Measurements from ENCODE around the gene S100A6. TPM values are rescaled to one million over a fixed set of nuclear protein-coding genes. Genes with fewer than 3 reads are reported as not detected.
"Not testable (repeated sequence)": the region's sequence is repeated elsewhere in the genome, so short reads cannot be mapped to it uniquely, and the experiment has no call there.

S100A6 gene
- total and polyA plus RNA-seq, 4 donors, result 5.7 to 124 (median 28.7) TPM

- Histone ChIP-seq H3K9ac (ENCODE audit: low read depth in 1 of 2, low read length in 2 of 2) (no peak overlapping the region), H3K27me3 (ENCODE audit: control insufficient read depth in 4 of 4, insufficient read depth in 4 of 4, low read length in 3 of 4) (no peaks in the 10 kb centered on the region), H3K36me3 (ENCODE audit: control insufficient read depth in 4 of 4, insufficient read depth in 3 of 4, low read depth in 1 of 4, low read length in 3 of 4) (no peaks in the 10 kb centered on the region), H3K27ac (ENCODE audit: low read depth in 1 of 2, low read length in 2 of 2) (no peak overlapping the region), H3K4me3 (ENCODE audit: low read depth in 1 of 3, low read length in 3 of 3) (no peak overlapping the region), H3K4me1 (ENCODE audit: control insufficient read depth in 4 of 4, insufficient read depth in 4 of 4, low read length in 3 of 4) (peaks cover 0 to 4% (median 2%) of the 10 kb centered on the region in 4 donors), H3K9me3 (ENCODE audit: control insufficient read depth in 4 of 4, low read length in 3 of 4) (no peaks in the 10 kb centered on the region)
- DNase-seq (ENCODE audit: low spot score), result no peak
- TF ChIP-seq FOXA2 (IDR thresholded peaks at IDR 0.05), result no peak
- TF ChIP-seq CTCF (IDR thresholded peaks at IDR 0.05; ENCODE audit: low read depth, low read length, missing input control), result no peak
- 82% methylated on average over 6 of the region's 6 CpGs for WGBS
Measured at GRCh38 chr1:153563483-153563901, 27.7 kb upstream of the S100A6 start.

GRCh38 chr1:153562021-153562420 lies 26.2 kb upstream of the S100A6 start:
- not testable (repeated sequence) for DNase-seq (ENCODE audit: low spot score); H3K9ac ChIP-seq (ENCODE audit: low read depth in 1 of 2, low read length in 2 of 2); H3K9me3 ChIP-seq (ENCODE audit: control insufficient read depth in 4 of 4, low read length in 3 of 4); H3K4me3 ChIP-seq (ENCODE audit: low read depth in 1 of 3, low read length in 3 of 3); H3K4me1 ChIP-seq (ENCODE audit: control insufficient read depth in 4 of 4, insufficient read depth in 4 of 4, low read length in 3 of 4); H3K27me3 ChIP-seq (ENCODE audit: control insufficient read depth in 4 of 4, insufficient read depth in 4 of 4, low read length in 3 of 4); H3K36me3 ChIP-seq (ENCODE audit: control insufficient read depth in 4 of 4, insufficient read depth in 3 of 4, low read depth in 1 of 4, low read length in 3 of 4); H3K27ac ChIP-seq (ENCODE audit: low read depth in 1 of 2, low read length in 2 of 2)
- WGBS, result 93% methylated on average over 3 of the region's 3 CpGs

- 97% methylated on average over 3 of the region's 3 CpGs for WGBS
- no peak for DNase-seq (ENCODE audit: low spot score)
- H3K9me3 ChIP-seq (ENCODE audit: control insufficient read depth in 4 of 4, low read length in 3 of 4), result no peaks in the 10 kb centered on the region
- H3K27me3 ChIP-seq (ENCODE audit: control insufficient read depth in 4 of 4, insufficient read depth in 4 of 4, low read length in 3 of 4), result no peaks in the 10 kb centered on the region
- no peak overlapping the region for H3K27ac ChIP-seq (ENCODE audit: low read depth in 1 of 2, low read length in 2 of 2)
- H3K4me1 ChIP-seq (ENCODE audit: control insufficient read depth in 4 of 4, insufficient read depth in 4 of 4, low read length in 3 of 4), result no peaks in the 10 kb centered on the region
- no peak overlapping the region for H3K9ac ChIP-seq (ENCODE audit: low read depth in 1 of 2, low read length in 2 of 2)
- no peak overlapping the region for H3K4me3 ChIP-seq (ENCODE audit: low read depth in 1 of 3, low read length in 3 of 3)
- H3K36me3 ChIP-seq (ENCODE audit: control insufficient read depth in 4 of 4, insufficient read depth in 3 of 4, low read depth in 1 of 4, low read length in 3 of 4), result no peaks in the 10 kb centered on the region
- TF ChIP-seq HNF4A (conservative IDR thresholded peaks at IDR 0.05), result no peak
- no peak for TF ChIP-seq FOXA2 (IDR thresholded peaks at IDR 0.05)
- no peak for TF ChIP-seq HNF4G (IDR thresholded peaks at IDR 0.05)
- TF ChIP-seq SP1 (IDR thresholded peaks at IDR 0.05), result no peak
- no peak for TF ChIP-seq TAF1 (conservative IDR thresholded peaks at IDR 0.05)
- no peak for TF ChIP-seq FOXA1 (IDR thresholded peaks at IDR 0.05)
- no peak for TF ChIP-seq JUND (IDR thresholded peaks at IDR 0.05)
- no peak for TF ChIP-seq CTCF (IDR thresholded peaks at IDR 0.05; ENCODE audit: low read depth, low read length, missing input control)
- TF ChIP-seq YY1 (IDR thresholded peaks at IDR 0.05), result no peak
- TF ChIP-seq RXRA (IDR thresholded peaks at IDR 0.05), result no peak
- no peak for TF ChIP-seq NR2F2 (IDR thresholded peaks at IDR 0.05)
- no peak for TF ChIP-seq RAD21 (IDR thresholded peaks at IDR 0.05)
- TF ChIP-seq MAX (IDR thresholded peaks at IDR 0.05), result no peak
- no peak for TF ChIP-seq EGR1 (IDR thresholded peaks at IDR 0.05; ENCODE audit: low read depth in 2 of 2)
- no peak for TF ChIP-seq REST (IDR thresholded peaks at IDR 0.05)
- TF ChIP-seq ZBTB33 (IDR thresholded peaks at IDR 0.05), result no peak
- TF ChIP-seq GABPA (IDR thresholded peaks at IDR 0.05 in 1 of 2, conservative IDR thresholded peaks at IDR 0.05 in 1 of 2), result no peak
- TF ChIP-seq ATF3 (IDR thresholded peaks at IDR 0.05), result no peak
Measured at GRCh38 chr1:153561466-153561985, 25.7 kb upstream of the S100A6 start.

All from liver (tissue), 9 donors.